ENCODE data around the gene ADAM12.

DNA sequence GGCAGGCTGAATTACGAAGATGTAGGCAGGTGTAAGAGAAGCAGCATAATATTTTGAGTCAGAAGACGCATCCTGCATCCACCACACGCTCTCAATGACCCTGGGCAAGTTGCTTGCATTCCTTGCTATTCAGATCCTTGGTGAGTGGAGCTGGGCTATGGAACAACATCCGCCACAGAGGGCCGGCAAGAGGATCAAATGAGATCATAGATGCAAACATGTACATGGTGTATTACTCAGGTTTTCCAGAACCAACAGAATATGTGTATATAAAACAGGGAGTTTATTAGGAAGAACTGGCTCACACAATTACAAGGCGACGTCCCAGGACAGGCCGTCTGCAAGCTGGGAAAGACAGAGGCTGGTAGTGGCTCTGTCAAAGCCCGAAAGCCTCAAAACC is 51.5 kb downstream of the ADAM12 start:
- no peak for TF ChIP-seq EZH2 (IDR thresholded peaks at IDR 0.05; ENCODE audit: low read length, missing control alignments)
- TF ChIP-seq, protein P1, sequence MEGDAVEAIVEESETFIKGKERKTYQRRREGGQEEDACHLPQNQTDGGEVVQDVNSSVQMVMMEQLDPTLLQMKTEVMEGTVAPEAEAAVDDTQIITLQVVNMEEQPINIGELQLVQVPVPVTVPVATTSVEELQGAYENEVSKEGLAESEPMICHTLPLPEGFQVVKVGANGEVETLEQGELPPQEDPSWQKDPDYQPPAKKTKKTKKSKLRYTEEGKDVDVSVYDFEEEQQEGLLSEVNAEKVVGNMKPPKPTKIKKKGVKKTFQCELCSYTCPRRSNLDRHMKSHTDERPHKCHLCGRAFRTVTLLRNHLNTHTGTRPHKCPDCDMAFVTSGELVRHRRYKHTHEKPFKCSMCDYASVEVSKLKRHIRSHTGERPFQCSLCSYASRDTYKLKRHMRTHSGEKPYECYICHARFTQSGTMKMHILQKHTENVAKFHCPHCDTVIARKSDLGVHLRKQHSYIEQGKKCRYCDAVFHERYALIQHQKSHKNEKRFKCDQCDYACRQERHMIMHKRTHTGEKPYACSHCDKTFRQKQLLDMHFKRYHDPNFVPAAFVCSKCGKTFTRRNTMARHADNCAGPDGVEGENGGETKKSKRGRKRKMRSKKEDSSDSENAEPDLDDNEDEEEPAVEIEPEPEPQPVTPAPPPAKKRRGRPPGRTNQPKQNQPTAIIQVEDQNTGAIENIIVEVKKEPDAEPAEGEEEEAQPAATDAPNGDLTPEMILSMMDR (conservative IDR thresholded peaks at IDR 0.05 in 1 of 2, IDR thresholded peaks at IDR 0.05 in 1 of 2; ENCODE audit: low read depth in 1 of 2, low read length in 2 of 2): no peak

Data from fibroblast of lung (primary cell).